ENCODE measurements around the gene METTL21A.

DNA sequence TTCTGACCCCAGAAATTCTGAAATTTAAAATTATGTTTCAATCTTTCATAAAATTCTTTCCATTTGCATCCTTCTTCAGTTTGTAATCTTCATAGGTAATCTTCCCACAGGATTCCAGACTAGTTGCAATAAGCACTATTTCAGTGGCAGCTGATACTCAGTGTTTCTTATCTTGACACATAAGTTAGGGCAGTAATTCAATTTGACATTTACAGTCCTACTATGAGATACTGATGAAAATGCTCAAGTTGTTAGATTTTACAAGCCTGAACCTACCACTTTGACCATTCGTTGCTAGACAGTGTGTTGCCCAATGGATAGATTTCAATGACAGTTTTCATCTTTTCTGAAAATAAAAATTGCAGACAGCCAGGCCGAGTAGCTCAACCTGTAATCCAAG, 10.4 kb downstream of the METTL21A start:
- TF ChIP-seq MXI1 (conservative IDR thresholded peaks at IDR 0.05; ENCODE audit: poor library complexity, severe bottlenecking) (no peak), EP300 (conservative IDR thresholded peaks at IDR 0.05; ENCODE audit: poor library complexity, severe bottlenecking) (no peak), POLR2AphosphoS5 (IDR thresholded peaks at IDR 0.05) (no peak), SMC3 (conservative IDR thresholded peaks at IDR 0.05; ENCODE audit: poor library complexity) (no peak), EZH2 (IDR thresholded peaks at IDR 0.05; ENCODE audit: borderline replicate concordance, insufficient read depth, low read length, poor library complexity, severe bottlenecking) (no peak), RAD21 (conservative IDR thresholded peaks at IDR 0.05) (no peak), TAF1 (IDR thresholded peaks at IDR 0.05; ENCODE audit: low read depth) (no peak)
- TF ChIP-seq, protein P1, sequence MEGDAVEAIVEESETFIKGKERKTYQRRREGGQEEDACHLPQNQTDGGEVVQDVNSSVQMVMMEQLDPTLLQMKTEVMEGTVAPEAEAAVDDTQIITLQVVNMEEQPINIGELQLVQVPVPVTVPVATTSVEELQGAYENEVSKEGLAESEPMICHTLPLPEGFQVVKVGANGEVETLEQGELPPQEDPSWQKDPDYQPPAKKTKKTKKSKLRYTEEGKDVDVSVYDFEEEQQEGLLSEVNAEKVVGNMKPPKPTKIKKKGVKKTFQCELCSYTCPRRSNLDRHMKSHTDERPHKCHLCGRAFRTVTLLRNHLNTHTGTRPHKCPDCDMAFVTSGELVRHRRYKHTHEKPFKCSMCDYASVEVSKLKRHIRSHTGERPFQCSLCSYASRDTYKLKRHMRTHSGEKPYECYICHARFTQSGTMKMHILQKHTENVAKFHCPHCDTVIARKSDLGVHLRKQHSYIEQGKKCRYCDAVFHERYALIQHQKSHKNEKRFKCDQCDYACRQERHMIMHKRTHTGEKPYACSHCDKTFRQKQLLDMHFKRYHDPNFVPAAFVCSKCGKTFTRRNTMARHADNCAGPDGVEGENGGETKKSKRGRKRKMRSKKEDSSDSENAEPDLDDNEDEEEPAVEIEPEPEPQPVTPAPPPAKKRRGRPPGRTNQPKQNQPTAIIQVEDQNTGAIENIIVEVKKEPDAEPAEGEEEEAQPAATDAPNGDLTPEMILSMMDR (IDR thresholded peaks at IDR 0.05; ENCODE audit: poor library complexity, severe bottlenecking) = no peak
- TF ChIP-seq, protein P2, sequence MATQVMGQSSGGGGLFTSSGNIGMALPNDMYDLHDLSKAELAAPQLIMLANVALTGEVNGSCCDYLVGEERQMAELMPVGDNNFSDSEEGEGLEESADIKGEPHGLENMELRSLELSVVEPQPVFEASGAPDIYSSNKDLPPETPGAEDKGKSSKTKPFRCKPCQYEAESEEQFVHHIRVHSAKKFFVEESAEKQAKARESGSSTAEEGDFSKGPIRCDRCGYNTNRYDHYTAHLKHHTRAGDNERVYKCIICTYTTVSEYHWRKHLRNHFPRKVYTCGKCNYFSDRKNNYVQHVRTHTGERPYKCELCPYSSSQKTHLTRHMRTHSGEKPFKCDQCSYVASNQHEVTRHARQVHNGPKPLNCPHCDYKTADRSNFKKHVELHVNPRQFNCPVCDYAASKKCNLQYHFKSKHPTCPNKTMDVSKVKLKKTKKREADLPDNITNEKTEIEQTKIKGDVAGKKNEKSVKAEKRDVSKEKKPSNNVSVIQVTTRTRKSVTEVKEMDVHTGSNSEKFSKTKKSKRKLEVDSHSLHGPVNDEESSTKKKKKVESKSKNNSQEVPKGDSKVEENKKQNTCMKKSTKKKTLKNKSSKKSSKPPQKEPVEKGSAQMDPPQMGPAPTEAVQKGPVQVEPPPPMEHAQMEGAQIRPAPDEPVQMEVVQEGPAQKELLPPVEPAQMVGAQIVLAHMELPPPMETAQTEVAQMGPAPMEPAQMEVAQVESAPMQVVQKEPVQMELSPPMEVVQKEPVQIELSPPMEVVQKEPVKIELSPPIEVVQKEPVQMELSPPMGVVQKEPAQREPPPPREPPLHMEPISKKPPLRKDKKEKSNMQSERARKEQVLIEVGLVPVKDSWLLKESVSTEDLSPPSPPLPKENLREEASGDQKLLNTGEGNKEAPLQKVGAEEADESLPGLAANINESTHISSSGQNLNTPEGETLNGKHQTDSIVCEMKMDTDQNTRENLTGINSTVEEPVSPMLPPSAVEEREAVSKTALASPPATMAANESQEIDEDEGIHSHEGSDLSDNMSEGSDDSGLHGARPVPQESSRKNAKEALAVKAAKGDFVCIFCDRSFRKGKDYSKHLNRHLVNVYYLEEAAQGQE (IDR thresholded peaks at IDR 0.05; ENCODE audit: borderline replicate concordance) = no peak

Measured in neural cell (in vitro differentiated cells).